Esophagus squamous epithelium (tissue), 5 donors: ENCODE data around the gene STK16. TPM values are rescaled to one million over a fixed set of nuclear protein-coding genes. Genes with fewer than 3 reads are reported as not detected.

Experiments
- DNase-seq: peaks from one replicate; lab custom pipeline; 2025; lab: John Stamatoyannopoulos, UW
- H3K27ac ChIP-seq, 4 donors: fragments of 200-600 bp; sonication (generic); one replicate each; pipeline ENCODE4 v1.5.1; 2016 to 2019; ENCODE audit warnings: mild to moderate bottlenecking in 1 of 4
- H3K27me3 ChIP-seq, 4 donors: fragments of 200-600 bp; sonication (generic); 1 replicate in 3 of 4; 2 replicates in 1 of 4; pipeline versions ENCODE4 v1.5.1 to v1.6.0; 2017 to 2021; ENCODE audit warnings: antibody characterized with exemption in 1 of 4
- H3K36me3 ChIP-seq, 3 donors: fragments of 200-600 bp; sonication (generic); one replicate each; pipeline ENCODE4 v1.5.1; 2016 to 2019
- H3K4me1 ChIP-seq, 3 donors: fragments of 200-600 bp; sonication (generic); one replicate each; pipeline ENCODE4 v1.5.1; 2017 to 2019
- H3K4me3 ChIP-seq, 4 donors: fragments of 200-600 bp; sonication (generic); 1 replicate in 3 of 4; 2 replicates in 1 of 4; pipeline ENCODE4 v1.5.1; 2016 to 2019; ENCODE audit warnings: mild to moderate bottlenecking in 2 of 4, moderate library complexity in 1 of 4
- H3K9me3 ChIP-seq, 3 donors: fragments of 200-600 bp; sonication (generic); one replicate each; pipeline ENCODE4 v1.5.1; 2016 to 2019
- POLR2A ChIP-seq, 4 donors: fragments of 450-650 bp; IDR thresholded peaks; one replicate each; pipeline ENCODE4 v1.6.1; 2017; ENCODE audit warnings: antibody characterized with exemption in 4 of 4, mild to moderate bottlenecking in 4 of 4, moderate library complexity in 3 of 4
- WGBS, 2 donors: methylation state at CpG; one replicate each; pipeline ENCODE4 v1.1.5; 2018; 5-methylcytosine and 5-hydroxymethylcytosine counted together
- intact Hi-C: fragments of 100-400 bp; cut with DNase I; formaldehyde crosslinking; loops from one replicate; pipeline ENCODE4 v1.15.0; 2022
- total RNA-seq, 4 donors: library from RNA; depleted of rRNA; stranded (reverse); fragments of >200 nt; gene quantifications; one replicate each; pipeline ENCODE4 v1.1.0, GENCODE V29; 2016
- TF ChIP-seq, protein P1 (sequence below), 6 experiments: fragments of 450-650 bp in 4 of 6; fragments of 200-600 bp in 2 of 6; sonication (generic) in 2 of 6; IDR thresholded peaks; one replicate each; pipeline ENCODE4 v1.5.1; 2016 to 2019; ENCODE audit warnings: antibody characterized with exemption in 6 of 6, mild to moderate bottlenecking in 4 of 6, moderate library complexity in 4 of 6
- donor health status: DM: yes; HTN: yes; CAD: no.

Gene STK16
- total RNA-seq, 4 donors from 2014 or later = 8.6 to 27.4 (median 19.3) TPM

GRCh38 chr2:219210886-219211362, 34.4 kb upstream of the STK16 start:
- Histone ChIP-seq H3K4me3 (no peak overlapping the region), H3K36me3 (peaks cover 30 to 79% (median 38%) of the 10 kb centered on the region in 3 donors), H3K4me1 (peaks cover 12 to 33% (median 14%) of the 10 kb centered on the region in 3 donors), H3K9me3 (no peaks in the 10 kb centered on the region), H3K27ac (no peak overlapping the region), H3K27me3 (no peaks in the 10 kb centered on the region)
- 85 to 90% methylated on average over 9 of the region's 9 CpGs for WGBS, 2 donors
- DNase-seq = no peak
- TF ChIP-seq, protein P1, sequence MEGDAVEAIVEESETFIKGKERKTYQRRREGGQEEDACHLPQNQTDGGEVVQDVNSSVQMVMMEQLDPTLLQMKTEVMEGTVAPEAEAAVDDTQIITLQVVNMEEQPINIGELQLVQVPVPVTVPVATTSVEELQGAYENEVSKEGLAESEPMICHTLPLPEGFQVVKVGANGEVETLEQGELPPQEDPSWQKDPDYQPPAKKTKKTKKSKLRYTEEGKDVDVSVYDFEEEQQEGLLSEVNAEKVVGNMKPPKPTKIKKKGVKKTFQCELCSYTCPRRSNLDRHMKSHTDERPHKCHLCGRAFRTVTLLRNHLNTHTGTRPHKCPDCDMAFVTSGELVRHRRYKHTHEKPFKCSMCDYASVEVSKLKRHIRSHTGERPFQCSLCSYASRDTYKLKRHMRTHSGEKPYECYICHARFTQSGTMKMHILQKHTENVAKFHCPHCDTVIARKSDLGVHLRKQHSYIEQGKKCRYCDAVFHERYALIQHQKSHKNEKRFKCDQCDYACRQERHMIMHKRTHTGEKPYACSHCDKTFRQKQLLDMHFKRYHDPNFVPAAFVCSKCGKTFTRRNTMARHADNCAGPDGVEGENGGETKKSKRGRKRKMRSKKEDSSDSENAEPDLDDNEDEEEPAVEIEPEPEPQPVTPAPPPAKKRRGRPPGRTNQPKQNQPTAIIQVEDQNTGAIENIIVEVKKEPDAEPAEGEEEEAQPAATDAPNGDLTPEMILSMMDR (IDR thresholded peaks at IDR 0.05) = no peak
- TF ChIP-seq POLR2A (IDR thresholded peaks at IDR 0.05) = no peak
- intact Hi-C loops = loop anchor here (10.0 kb wide), 1 partner anchor 46 kb away; the partner anchor contains the start of gene NHEJ1

DNA sequence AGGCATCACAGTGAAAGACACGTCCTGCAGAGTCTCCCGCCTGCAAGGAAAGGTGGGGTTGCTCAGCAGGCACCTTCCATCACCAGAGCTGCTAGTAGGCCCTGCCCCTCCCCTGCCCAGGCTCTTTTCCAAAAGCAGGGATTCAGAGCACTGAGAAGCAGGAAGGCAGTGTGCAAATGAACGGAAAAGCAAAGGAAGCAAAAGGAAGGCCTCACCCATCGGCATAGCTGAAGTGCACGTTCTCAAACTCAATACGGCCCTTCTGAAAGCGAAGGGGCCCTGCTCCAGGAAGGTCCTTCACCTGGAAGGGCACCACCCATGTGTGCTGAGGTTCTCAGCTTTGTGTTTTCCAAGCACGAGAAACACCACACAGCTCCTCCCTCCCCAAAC, 32.3 kb upstream of the STK16 start:
- Histone ChIP-seq H3K4me3 (no peak overlapping the region), H3K27ac (no peak overlapping the region), H3K36me3 (peaks cover 30 to 85% (median 39%) of the 10 kb centered on the region in 3 donors), H3K4me1 (peaks cover 18 to 37% (median 20%) of the 10 kb centered on the region in 3 donors), H3K27me3 (no peaks in the 10 kb centered on the region), H3K9me3 (no peaks in the 10 kb centered on the region)
- intact Hi-C loops = loop anchor here (10.0 kb wide), 1 partner anchor 48 kb away; the partner anchor contains the start of gene NHEJ1
- TF ChIP-seq, protein P1 (IDR thresholded peaks at IDR 0.05) = no peak
- TF ChIP-seq POLR2A (IDR thresholded peaks at IDR 0.05) = no peak
- 67 to 93% methylated on average over 5 to 6 of the region's 8 CpGs for WGBS, 2 donors
- DNase-seq = no peak

GRCh38 chr2:219213486-219214071, 31.7 kb upstream of the STK16 start:
- DNase-seq = no peak
- peaks cover 30 to 80% (median 39%) of the 10 kb centered on the region in 3 donors for H3K36me3 ChIP-seq
- 86 to 92% methylated on average over 5 to 8 of the region's 10 CpGs for WGBS, 2 donors
- intact Hi-C loops = loop anchor here (10.0 kb wide), 1 partner anchor 49 kb away; the partner anchor contains the start of gene NHEJ1
- TF ChIP-seq, protein P1 (IDR thresholded peaks at IDR 0.05) = no peak
- no peak for TF ChIP-seq POLR2A (IDR thresholded peaks at IDR 0.05)
- peaks cover 13 to 37% (median 22%) of the 10 kb centered on the region in 3 donors for H3K4me1 ChIP-seq
- H3K9me3 ChIP-seq = no peaks in the 10 kb centered on the region
- H3K27me3 ChIP-seq = no peaks in the 10 kb centered on the region
- no peak overlapping the region for H3K4me3 ChIP-seq
- H3K27ac ChIP-seq = no peak overlapping the region

DNA sequence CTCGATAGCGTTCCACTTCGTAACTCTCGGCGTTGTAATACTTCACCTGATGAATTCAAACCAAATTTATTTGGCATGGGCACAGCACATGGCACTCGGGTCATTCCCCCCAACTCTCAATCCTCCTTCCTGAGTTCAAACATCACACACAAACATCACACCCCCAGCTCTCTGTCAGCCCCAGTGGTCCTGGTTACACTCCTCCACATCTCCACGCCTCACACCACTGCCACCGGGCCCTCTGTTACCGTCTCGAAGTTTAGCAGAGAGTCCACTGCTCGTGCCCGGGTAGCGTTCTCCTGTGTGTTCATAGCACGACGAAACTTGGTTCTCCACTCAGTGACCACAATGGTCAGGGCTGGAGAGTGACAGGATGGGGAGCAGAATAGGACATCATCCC, 31.1 kb upstream of the STK16 start:
- Histone ChIP-seq H3K27me3 (no peaks in the 10 kb centered on the region), H3K9me3 (no peaks in the 10 kb centered on the region), H3K4me1 (peaks cover 16 to 37% (median 24%) of the 10 kb centered on the region in 3 donors), H3K27ac (no peak overlapping the region), H3K4me3 (no peak overlapping the region), H3K36me3 (peaks cover 30 to 74% (median 34%) of the 10 kb centered on the region in 3 donors)
- intact Hi-C loops = loop anchor here (10.0 kb wide), 1 partner anchor 49 kb away; the partner anchor contains the start of gene NHEJ1
- TF ChIP-seq, protein P1 (IDR thresholded peaks at IDR 0.05) = no peak
- no peak for TF ChIP-seq POLR2A (IDR thresholded peaks at IDR 0.05)
- DNase-seq = no peak
- 90 to 96% methylated on average over 14 to 15 of the region's 15 CpGs for WGBS, 2 donors

DNA sequence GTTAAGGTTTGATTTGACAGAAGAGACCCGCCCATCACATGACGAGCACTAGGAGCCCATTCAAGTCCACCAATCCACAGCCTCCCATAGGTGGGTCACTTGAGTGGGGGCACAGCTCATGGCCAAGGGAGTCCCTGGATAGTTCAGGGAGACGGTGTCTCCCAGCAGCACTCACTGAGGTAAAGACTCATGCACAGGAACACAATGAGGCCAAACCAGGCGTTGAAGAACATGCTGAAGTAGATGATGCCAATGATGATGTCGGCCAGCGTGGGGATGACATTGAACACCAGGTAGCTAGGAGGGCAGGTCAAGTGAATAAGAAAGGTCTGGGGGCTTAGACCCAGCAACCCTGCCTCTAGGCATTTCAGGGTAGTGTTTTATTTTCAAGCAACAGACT, 30.5 kb upstream of the STK16 start:
- Histone ChIP-seq H3K9me3 (no peaks in the 10 kb centered on the region), H3K27me3 (no peaks in the 10 kb centered on the region), H3K27ac (no peak overlapping the region), H3K36me3 (peaks cover 28 to 71% (median 31%) of the 10 kb centered on the region in 3 donors), H3K4me3 (no peak overlapping the region), H3K4me1 (peaks cover 21 to 41% (median 29%) of the 10 kb centered on the region in 3 donors)
- intact Hi-C loops = loop anchor here (10.0 kb wide), 1 partner anchor 50 kb away; the partner anchor contains the start of gene NHEJ1
- no peak for DNase-seq
- TF ChIP-seq POLR2A (IDR thresholded peaks at IDR 0.05) = no peak
- TF ChIP-seq, protein P1 (IDR thresholded peaks at IDR 0.05) = no peak
- WGBS, 2 donors = 92 to 97% methylated on average over 3 to 5 of the region's 6 CpGs
